AG20443 (cell line): ENCODE data around the gene FBXO21.
"Not testable (repeated sequence)": the region's sequence is repeated elsewhere in the genome, so short reads cannot be mapped to it uniquely, and the experiment has no call there.

ENCODE experiments used
- DNase-seq: peaks from one replicate; pipeline ENCODE4 v3.0.0; 2012; ENCODE audit warnings: low spot score, mixed read lengths

FBXO21 gene

GRCh38 chr12:117134721-117135120 lies 55.5 kb downstream of the FBXO21 start:
- no peak for DNase-seq

- no peak for DNase-seq
Observed at GRCh38 chr12:117134059-117134458, 56.2 kb downstream of the FBXO21 start.

GRCh38 chr12:117130801-117131200 lies 59.5 kb downstream of the FBXO21 start:
- no peak for DNase-seq

GRCh38 chr12:117129391-117129790 lies 60.9 kb downstream of the FBXO21 start:
- no peak for DNase-seq

GRCh38 chr12:117127933-117128823 lies 62.1 kb downstream of the FBXO21 start:
- DNase-seq: no peak

GRCh38 chr12:117126335-117126734 lies 63.9 kb downstream of the FBXO21 start:
- DNase-seq: no peak

- no peak for DNase-seq
Observed at GRCh38 chr12:117125767-117126166, 64.5 kb downstream of the FBXO21 start.

- DNase-seq: no peak
Observed at GRCh38 chr12:117125272-117125613, 65.0 kb downstream of the FBXO21 start.

GRCh38 chr12:117124421-117125271 lies 65.6 kb downstream of the FBXO21 start:
- DNase-seq: no peak

GRCh38 chr12:117121441-117121840 lies 68.8 kb downstream of the FBXO21 start:
- no peak for DNase-seq

- DNase-seq: no peak
Observed at GRCh38 chr12:117120787-117121186, 69.5 kb downstream of the FBXO21 start.

GRCh38 chr12:117119592-117120198 lies 70.6 kb downstream of the FBXO21 start:
- no peak for DNase-seq

- no peak for DNase-seq
Observed at GRCh38 chr12:117118838-117119591, 71.3 kb downstream of the FBXO21 start.

GRCh38 chr12:117114784-117115183 lies 75.5 kb downstream of the FBXO21 start:
- no peak for DNase-seq

- no peak for DNase-seq
Observed at GRCh38 chr12:117113231-117113630, 77.0 kb downstream of the FBXO21 start.

- no peak for DNase-seq
Observed at GRCh38 chr12:117111821-117112595, 78.3 kb downstream of the FBXO21 start.

GRCh38 chr12:117111386-117111785 lies 78.9 kb downstream of the FBXO21 start:
- no peak for DNase-seq

- no peak for DNase-seq
Observed at GRCh38 chr12:117109943-117110635, 80.2 kb downstream of the FBXO21 start.

- no peak for DNase-seq
Observed at GRCh38 chr12:117105902-117106301, 84.4 kb downstream of the FBXO21 start.

GRCh38 chr12:117104003-117104402 lies 86.3 kb downstream of the FBXO21 start:
- DNase-seq: not testable (repeated sequence)

- no peak for DNase-seq
Observed at GRCh38 chr12:117102800-117103181, 87.5 kb downstream of the FBXO21 start.
